Measurements from ENCODE around the gene POLR3GL. TPM values are rescaled to one million over a fixed set of nuclear protein-coding genes. Genes with fewer than 3 reads are reported as not detected.

Gene POLR3GL
- total RNA-seq, 1 donor from 2014 or later: 15.5 TPM

- Mint-ChIP-seq H3K27me3 (ENCODE audit: low read depth) (no peaks in the 10 kb centered on the region), H3K9me3 (no peaks in the 10 kb centered on the region), H3K27ac (ENCODE audit: unreplicated experiment) (peak overlapping the region; percentile 73), H3K4me1 (peaks cover 7% of the 10 kb centered on the region), H3K36me3 (ENCODE audit: low read depth) (peaks cover 3% of the 10 kb centered on the region), H3K4me3 (no peak overlapping the region)
- no peak for TF ChIP-seq CTCF (conservative IDR thresholded peaks at IDR 0.05)
- no peak for DNase-seq (ENCODE audit: low read depth, low spot score)
Observed at GRCh38 chr1:145942871-145943270, 21.6 kb upstream of the POLR3GL start.

- no peak overlapping the region for H3K27ac Mint-ChIP-seq (ENCODE audit: unreplicated experiment)
- TF ChIP-seq CTCF (conservative IDR thresholded peaks at IDR 0.05): no peak
- peaks cover 3% of the 10 kb centered on the region for H3K36me3 Mint-ChIP-seq (ENCODE audit: low read depth)
- peaks cover 7% of the 10 kb centered on the region for H3K4me1 Mint-ChIP-seq
- H3K9me3 Mint-ChIP-seq: no peaks in the 10 kb centered on the region
- no peaks in the 10 kb centered on the region for H3K27me3 Mint-ChIP-seq (ENCODE audit: low read depth)
- no peak overlapping the region for H3K4me3 Mint-ChIP-seq
- DNase-seq (ENCODE audit: low read depth, low spot score): no peak
Observed at GRCh38 chr1:145944532-145944931, 20.0 kb upstream of the POLR3GL start.

GRCh38 chr1:145946477-145946986 is 18.0 kb upstream of the POLR3GL start:
- Mint-ChIP-seq H3K4me3 (no peak overlapping the region), H3K4me1 (peaks cover 21% of the 10 kb centered on the region), H3K27ac (ENCODE audit: unreplicated experiment) (no peak overlapping the region), H3K36me3 (ENCODE audit: low read depth) (peaks cover 3% of the 10 kb centered on the region), H3K9me3 (no peaks in the 10 kb centered on the region), H3K27me3 (ENCODE audit: low read depth) (no peaks in the 10 kb centered on the region)
- no peak for TF ChIP-seq CTCF (conservative IDR thresholded peaks at IDR 0.05)
- DNase-seq (ENCODE audit: low read depth, low spot score): no peak

- TF ChIP-seq CTCF (conservative IDR thresholded peaks at IDR 0.05): no peak
- peaks cover 25% of the 10 kb centered on the region for H3K4me1 Mint-ChIP-seq
- no peaks in the 10 kb centered on the region for H3K27me3 Mint-ChIP-seq (ENCODE audit: low read depth)
- DNase-seq (ENCODE audit: low read depth, low spot score): no peak
- no peak overlapping the region for H3K27ac Mint-ChIP-seq (ENCODE audit: unreplicated experiment)
- peaks cover 3% of the 10 kb centered on the region for H3K36me3 Mint-ChIP-seq (ENCODE audit: low read depth)
- H3K4me3 Mint-ChIP-seq: no peak overlapping the region
- H3K9me3 Mint-ChIP-seq: no peaks in the 10 kb centered on the region
Observed at GRCh38 chr1:145947551-145947950, 16.9 kb upstream of the POLR3GL start.

- Mint-ChIP-seq H3K27ac (ENCODE audit: unreplicated experiment) (no peak overlapping the region), H3K4me1 (peaks cover 24% of the 10 kb centered on the region), H3K9me3 (no peaks in the 10 kb centered on the region), H3K36me3 (ENCODE audit: low read depth) (peaks cover 3% of the 10 kb centered on the region), H3K27me3 (ENCODE audit: low read depth) (no peaks in the 10 kb centered on the region), H3K4me3 (no peak overlapping the region)
- no peak for TF ChIP-seq CTCF (conservative IDR thresholded peaks at IDR 0.05)
- DNase-seq (ENCODE audit: low read depth, low spot score): no peak
Observed at GRCh38 chr1:145949219-145949618, 15.3 kb upstream of the POLR3GL start.

All from neural crest cell (in vitro differentiated cells).